ENCODE results near the gene PIK3C2G.

PIK3C2G gene

GRCh38 chr12:18340786-18341185 is 79.5 kb downstream of the PIK3C2G start:
- TF ChIP-seq FOXP2 (optimal IDR thresholded peaks at IDR 0.05; ENCODE audit: borderline replicate concordance, extremely low read depth, extremely low read length, insufficient read depth) (no peak), POLR2AphosphoS5 (IDR thresholded peaks at IDR 0.05; ENCODE audit: low read depth, low read length) (no peak)

GRCh38 chr12:18343708-18344107 is 82.4 kb downstream of the PIK3C2G start:
- TF ChIP-seq TAF1 (IDR thresholded peaks at IDR 0.05; ENCODE audit: borderline replicate concordance, insufficient read depth, low read length) = no peak
- TF ChIP-seq REST (IDR thresholded peaks at IDR 0.05; ENCODE audit: insufficient read depth in 1 of 2, low read depth in 2 of 2, low read length in 2 of 2) = no peak
- TF ChIP-seq FOXP2 (optimal IDR thresholded peaks at IDR 0.05; ENCODE audit: borderline replicate concordance, extremely low read depth, extremely low read length, insufficient read depth) = no peak
- TF ChIP-seq POLR2AphosphoS5 (IDR thresholded peaks at IDR 0.05; ENCODE audit: low read depth, low read length) = no peak
- no peak for TF ChIP-seq SIN3A (IDR thresholded peaks at IDR 0.05; ENCODE audit: borderline replicate concordance, insufficient read depth, low read length)

GRCh38 chr12:18345021-18345735 is 83.9 kb downstream of the PIK3C2G start:
- TF ChIP-seq REST (IDR thresholded peaks at IDR 0.05; ENCODE audit: insufficient read depth in 1 of 2, low read depth in 2 of 2, low read length in 2 of 2) = peak in 1 of 2 experiments; percentile 18; a peak in 1 of 4 replicates
- TF ChIP-seq POLR2AphosphoS5 (IDR thresholded peaks at IDR 0.05; ENCODE audit: low read depth, low read length) = no peak

- TF ChIP-seq TAF1 (IDR thresholded peaks at IDR 0.05; ENCODE audit: borderline replicate concordance, insufficient read depth, low read length) (no peak), SIN3A (IDR thresholded peaks at IDR 0.05; ENCODE audit: borderline replicate concordance, insufficient read depth, low read length) (no peak), FOXP2 (optimal IDR thresholded peaks at IDR 0.05; ENCODE audit: borderline replicate concordance, extremely low read depth, extremely low read length, insufficient read depth) (no peak), POLR2AphosphoS5 (IDR thresholded peaks at IDR 0.05; ENCODE audit: low read depth, low read length) (no peak), REST (IDR thresholded peaks at IDR 0.05; ENCODE audit: insufficient read depth in 1 of 2, low read depth in 2 of 2, low read length in 2 of 2) (no peak)
Observed at GRCh38 chr12:18352312-18352711, 91.0 kb downstream of the PIK3C2G start.

- TF ChIP-seq REST (IDR thresholded peaks at IDR 0.05; ENCODE audit: insufficient read depth in 1 of 2, low read depth in 2 of 2, low read length in 2 of 2) (no peak), POLR2AphosphoS5 (IDR thresholded peaks at IDR 0.05; ENCODE audit: low read depth, low read length) (no peak), SIN3A (IDR thresholded peaks at IDR 0.05; ENCODE audit: borderline replicate concordance, insufficient read depth, low read length) (no peak), TAF1 (IDR thresholded peaks at IDR 0.05; ENCODE audit: borderline replicate concordance, insufficient read depth, low read length) (no peak), FOXP2 (optimal IDR thresholded peaks at IDR 0.05; ENCODE audit: borderline replicate concordance, extremely low read depth, extremely low read length, insufficient read depth) (no peak)
Observed at GRCh38 chr12:18355429-18355828, 94.1 kb downstream of the PIK3C2G start.

All from PFSK-1 (cell line).